A673 (cell line): ENCODE results near the gene ARPIN. TPM values are rescaled to one million over a fixed set of nuclear protein-coding genes. Genes with fewer than 3 reads are reported as not detected.
"Not testable (repeated sequence)": the region's sequence is repeated elsewhere in the genome, so short reads cannot be mapped to it uniquely, and the experiment has no call there.

Experiments used
- Bru-seq: library from RNA; stranded (reverse); fragments of 400-500 nt; gene quantifications from one replicate; lab custom pipeline; 2021; lab: Mats Ljungman, UMichigan
- BruChase-seq, 2 experiments: library from RNA; stranded (reverse); fragments of 400-500 nt; gene quantifications; one replicate each; lab custom pipeline; 2021; lab: Mats Ljungman, UMichigan
- BruUV-seq: library from RNA; stranded (reverse); fragments of 400-500 nt; replicated peaks from 2 replicates; lab custom pipeline; 2021; lab: Mats Ljungman, UMichigan
- CTCF ChIA-PET: fragments of 300-600 bp; sonication (Branson Sonifier 250); formaldehyde crosslinking; loops from one replicate; lab custom pipeline; 2022; ENCODE audit warnings: antibody characterized with exemption; lab: Charles Lee
- POLR2A ChIA-PET: fragments of 300-600 bp; sonication (Branson Sonifier 250); formaldehyde crosslinking; loops from one replicate; lab custom pipeline; 2022; ENCODE audit warnings: antibody characterized with exemption; ENCODE audit not compliant: low non-redundant PET; lab: Charles Lee
- DNase-seq: peaks from one replicate; pipeline ENCODE4 v3.0.0-alpha.2; 2015; ENCODE audit warnings: low spot score
- H3K27ac ChIP-seq: fragments of 200-600 bp; sonication (generic); 2 replicates; pipeline ENCODE4 v1.5.1; 2016; ENCODE audit warnings: mixed run types, low read depth, mild to moderate bottlenecking, mixed read lengths, antibody characterized with exemption, low read length; ENCODE audit not compliant: poor library complexity, severe bottlenecking
- H3K27me3 ChIP-seq: fragments of 200-600 bp; sonication (generic); replicated peaks from 2 replicates; pipeline ENCODE4 v1.6.1; 2017; ENCODE audit warnings: mixed run types, low read depth, mild to moderate bottlenecking, mixed read lengths, antibody characterized with exemption, low read length; ENCODE audit not compliant: insufficient read depth, poor library complexity
- H3K36me3 ChIP-seq: fragments of 200-600 bp; sonication (generic); 2 replicates; pipeline ENCODE4 v1.6.1; 2016; ENCODE audit warnings: mixed run types, mild to moderate bottlenecking, mixed read lengths, antibody characterized with exemption, low read length; ENCODE audit not compliant: insufficient read depth, poor library complexity, severe bottlenecking
- H3K4me1 ChIP-seq: fragments of 200-600 bp; sonication (generic); 2 replicates; pipeline ENCODE4 v1.6.1; 2017; ENCODE audit warnings: mixed run types, mild to moderate bottlenecking, mixed read lengths, antibody characterized with exemption, low read length; ENCODE audit not compliant: insufficient read depth, poor library complexity, severe bottlenecking
- H3K4me3 ChIP-seq: fragments of 200-600 bp; sonication (generic); 2 replicates; pipeline ENCODE4 v1.5.1; 2016; ENCODE audit warnings: low read depth, mixed run types, mild to moderate bottlenecking, mixed read lengths, low read length; ENCODE audit not compliant: poor library complexity, severe bottlenecking
- H3K9me3 ChIP-seq: fragments of 200-600 bp; sonication (generic); 2 replicates; pipeline ENCODE4 v1.6.1; 2016; ENCODE audit warnings: mixed run types, low read depth, mild to moderate bottlenecking, mixed read lengths, antibody characterized with exemption, low read length; ENCODE audit not compliant: poor library complexity, severe bottlenecking
- EZH2 ChIP-seq: fragments of 200-600 bp; sonication (generic); IDR thresholded peaks from 2 replicates; pipeline ENCODE4 v1.6.1; 2017; ENCODE audit warnings: borderline replicate concordance, low read depth, mild to moderate bottlenecking, mixed read lengths, antibody characterized with exemption, low read length; ENCODE audit not compliant: poor library complexity, severe bottlenecking
- intact Hi-C: fragments of 100-400 bp; cut with micrococcal nuclease; formaldehyde crosslinking; loops from one replicate; pipeline ENCODE4 v1.10.0; 2022; ENCODE audit not compliant: unreplicated experiment
- long read RNA-seq: library from polyadenylated mRNA; stranded (forward); transcript quantifications from one replicate; pipeline ENCODE4 v2.0.0, GENCODE V29; 2022
- total RNA-seq: library from RNA; stranded (reverse); gene quantifications from 2 replicates; pipeline ENCODE4 v1.2.3, GENCODE V29; 2021
- TF ChIP-seq, protein P1 (sequence below): fragments of 300-800, 200-600 bp; sonication (generic); conservative IDR thresholded peaks from 2 replicates; pipeline ENCODE4 v1.5.1; 2017; ENCODE audit warnings: low read depth, mild to moderate bottlenecking, antibody characterized with exemption, low read length, moderate library complexity, mixed read lengths

Gene ARPIN
- total RNA-seq (5.6 and 5.9 TPM in 2 replicates), Bru-seq, nascent RNA (percentile 53 among the genes with signal in this experiment), BruChase-seq, experiment 1, labeled RNA remaining after a 2-hour chase (percentile 58 among the genes with signal in this experiment), BruChase-seq, experiment 2, labeled RNA remaining after a 6-hour chase (percentile 84 among the genes with signal in this experiment)
- long read RNA-seq, full-length matches to known transcripts = 3 of 5 reads
- long read RNA-seq, partial matches to known transcripts = 0 of 5 reads
- long read RNA-seq, other reads (novel, unspliced or antisense) = 2 of 5 reads

DNA sequence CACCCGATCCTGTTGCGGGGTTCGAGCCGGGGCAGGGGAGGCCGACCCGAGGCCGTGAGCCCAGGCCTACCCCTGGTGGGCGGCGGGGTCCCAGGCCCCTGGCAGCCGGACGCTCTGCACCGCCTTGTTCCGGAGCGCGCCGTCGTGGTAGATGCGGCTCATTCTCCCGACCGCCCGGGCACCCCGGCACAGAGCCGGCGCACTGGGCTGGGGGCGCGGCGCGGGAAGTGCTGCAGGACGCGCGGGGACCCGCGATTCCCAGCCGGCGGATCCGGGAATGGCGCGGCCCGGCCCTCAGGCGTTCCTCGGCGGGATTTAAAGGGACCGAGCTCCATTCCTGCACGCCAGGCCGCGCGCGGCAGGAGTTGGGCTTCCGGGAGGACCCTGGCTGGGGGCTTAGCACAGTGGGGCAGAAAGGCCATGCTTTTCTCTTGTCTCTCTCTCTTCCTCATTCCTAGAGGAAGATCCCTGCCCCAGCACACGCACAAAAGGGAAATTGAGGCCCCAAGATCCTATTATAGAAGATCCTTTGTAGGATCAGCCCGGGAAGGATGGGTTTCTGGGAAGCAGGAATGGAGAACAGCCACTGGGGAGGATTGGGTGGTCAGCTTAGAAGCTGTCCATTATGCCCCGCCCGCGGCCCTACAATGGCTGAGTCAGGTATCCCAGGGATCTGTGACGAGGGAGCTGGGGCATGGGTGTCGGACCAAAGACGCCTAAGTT lies at the start of gene ARPIN:
Gene ARPIN, minus strand, starts transcription at position 279 of the 723 bp plus-strand sequence. Its CDS starts 117 bp downstream, at position 162.
- Histone ChIP-seq H3K27me3 (no peaks in the 10 kb centered on the region), H3K27ac (peak within 1 kb of the TSS; percentile 55), H3K9me3 (no peaks in the 10 kb centered on the region), H3K36me3 (no peaks in the 10 kb centered on the region), H3K4me3 (peak within 1 kb of the TSS; percentile 60), H3K4me1 (peaks cover 7% of the 10 kb centered on the region)
- ChIA-PET CTCF (interaction anchor here (0.6 kb wide), 2 partner anchors 25 to 320 kb away, joined by 3 read pairs; no protein-coding TSS in a partner anchor), POLR2A (interaction anchor here (0.7 kb wide), 1 partner anchor 152 kb away, joined by 8 read pairs; no protein-coding TSS in a partner anchor)
- intact Hi-C loops = no loop called here
- peak; percentile 68 for DNase-seq
- TF ChIP-seq EZH2 = no peak
- TF ChIP-seq, protein P1, sequence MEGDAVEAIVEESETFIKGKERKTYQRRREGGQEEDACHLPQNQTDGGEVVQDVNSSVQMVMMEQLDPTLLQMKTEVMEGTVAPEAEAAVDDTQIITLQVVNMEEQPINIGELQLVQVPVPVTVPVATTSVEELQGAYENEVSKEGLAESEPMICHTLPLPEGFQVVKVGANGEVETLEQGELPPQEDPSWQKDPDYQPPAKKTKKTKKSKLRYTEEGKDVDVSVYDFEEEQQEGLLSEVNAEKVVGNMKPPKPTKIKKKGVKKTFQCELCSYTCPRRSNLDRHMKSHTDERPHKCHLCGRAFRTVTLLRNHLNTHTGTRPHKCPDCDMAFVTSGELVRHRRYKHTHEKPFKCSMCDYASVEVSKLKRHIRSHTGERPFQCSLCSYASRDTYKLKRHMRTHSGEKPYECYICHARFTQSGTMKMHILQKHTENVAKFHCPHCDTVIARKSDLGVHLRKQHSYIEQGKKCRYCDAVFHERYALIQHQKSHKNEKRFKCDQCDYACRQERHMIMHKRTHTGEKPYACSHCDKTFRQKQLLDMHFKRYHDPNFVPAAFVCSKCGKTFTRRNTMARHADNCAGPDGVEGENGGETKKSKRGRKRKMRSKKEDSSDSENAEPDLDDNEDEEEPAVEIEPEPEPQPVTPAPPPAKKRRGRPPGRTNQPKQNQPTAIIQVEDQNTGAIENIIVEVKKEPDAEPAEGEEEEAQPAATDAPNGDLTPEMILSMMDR = no peak
- no TSS peak for BruUV-seq

DNA sequence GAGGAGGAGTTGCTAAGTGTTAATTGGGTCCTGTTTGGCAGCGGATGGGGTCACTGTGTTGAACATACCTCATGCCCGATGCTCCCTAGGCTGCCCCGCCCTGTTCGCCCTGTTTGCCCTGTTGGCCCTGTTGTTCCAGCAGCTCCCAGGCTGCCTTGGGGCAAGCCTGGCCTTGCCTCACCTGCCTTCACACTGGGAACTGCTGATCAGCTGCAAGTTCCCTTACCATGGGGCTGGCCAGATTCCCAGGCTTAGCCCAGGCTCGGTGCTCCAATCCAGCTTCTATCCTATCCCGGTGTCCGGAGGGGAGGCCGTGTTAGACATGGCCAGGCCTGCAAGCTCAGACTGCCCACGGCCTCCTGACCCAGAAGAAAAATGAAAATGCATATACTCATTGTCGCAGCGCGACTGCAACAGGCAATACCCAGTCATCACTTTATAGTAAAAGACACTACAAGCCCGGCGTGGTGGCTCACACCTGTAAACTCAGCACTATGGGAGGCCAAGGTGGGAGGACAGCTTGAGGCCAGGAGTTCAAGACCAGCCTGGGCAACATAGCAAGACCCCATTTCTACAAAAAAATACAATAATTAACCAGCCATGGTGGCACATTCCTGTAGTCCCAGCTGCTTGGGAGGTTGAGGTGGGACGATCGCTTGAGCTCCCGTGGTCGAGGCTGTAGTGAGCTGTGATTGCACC lies 45.5 kb upstream of the ARPIN start:
- Histone ChIP-seq H3K4me3 (no peak overlapping the region), H3K4me1 (no peaks in the 10 kb centered on the region), H3K36me3 (no peaks in the 10 kb centered on the region), H3K27me3 (no peaks in the 10 kb centered on the region), H3K9me3 (no peaks in the 10 kb centered on the region), H3K27ac (no peak overlapping the region)
- ChIA-PET CTCF (no interaction called here), POLR2A (interaction anchor here (0.6 kb wide), 1 partner anchor 119 kb away, joined by 23 read pairs; no protein-coding TSS in a partner anchor)
- BruUV-seq = no TSS peak
- DNase-seq = no peak
- intact Hi-C loops = loop anchor here (10.0 kb wide), 1 partner anchor 203 kb away; the partner anchor contains the start of gene MESP1
- TF ChIP-seq, protein P1 = no peak
- no peak for TF ChIP-seq EZH2

- H3K27me3 ChIP-seq, H3K27ac ChIP-seq, H3K9me3 ChIP-seq, BruUV-seq, H3K36me3 ChIP-seq, H3K4me1 ChIP-seq, CTCF ChIA-PET, H3K4me3 ChIP-seq, POLR2A ChIA-PET, DNase-seq: not testable (repeated sequence)
- intact Hi-C loops = loop anchor here (10.0 kb wide), 1 partner anchor 201 kb away; the partner anchor contains the start of gene MESP1
Observed at GRCh38 chr15:89955449-89955998, 42.8 kb upstream of the ARPIN start.
